Natural killer cell (primary cell): ENCODE data around the gene MAP3K6. TPM values are rescaled to one million over a fixed set of nuclear protein-coding genes. Genes with fewer than 3 reads are reported as not detected.

Experiments
- ATAC-seq, 3 donors: fragments of 150-1000 bp in 2 of 3; fragments of 200-7000 bp in 1 of 3; cut with Tn5 transposase; 1 replicate in 1 of 3; 2 replicates in 2 of 3; pipeline ENCODE4 v1.10.0; 2021; ENCODE audit warnings: mild to moderate bottlenecking in 2 of 3, moderate library complexity in 2 of 3
- DNase-seq, 2 donors: peaks; one replicate each; pipeline versions ENCODE4 v3.0.0 to v3.0.0-alpha.2; 2013 to 2021; ENCODE audit warnings: mixed read lengths in 1 of 2
- H3K27ac ChIP-seq: one replicate; pipeline ENCODE4 v1.5.1; 2013; ENCODE audit warnings: mild to moderate bottlenecking, low read length
- H3K27me3 ChIP-seq: one replicate; pipeline ENCODE4 v1.6.1; 2013; ENCODE audit warnings: low read length; ENCODE audit not compliant: control insufficient read depth, insufficient read depth
- H3K36me3 ChIP-seq: one replicate; pipeline ENCODE4 v1.6.1; 2013; ENCODE audit warnings: low read length; ENCODE audit not compliant: control insufficient read depth, insufficient read depth
- H3K4me1 ChIP-seq: one replicate; pipeline ENCODE4 v1.6.1; 2013; ENCODE audit warnings: low read length; ENCODE audit not compliant: control insufficient read depth, insufficient read depth
- H3K4me3 ChIP-seq: one replicate; pipeline ENCODE4 v1.5.1; 2013; ENCODE audit warnings: low read length
- H3K9me3 ChIP-seq: one replicate; pipeline ENCODE4 v1.6.1; 2013; ENCODE audit warnings: low read length; ENCODE audit not compliant: control insufficient read depth, insufficient read depth
- H3K27ac Mint-ChIP-seq, 2 donors: one replicate each; pipeline ENCODE4 v1.8.0; 2022; ENCODE audit warnings: mild to moderate bottlenecking in 2 of 2, mixed read lengths in 2 of 2, moderate library complexity in 1 of 2
- H3K27me3 Mint-ChIP-seq, 2 donors: one replicate each; pipeline ENCODE4 v1.8.0; 2022; ENCODE audit warnings: low read depth in 2 of 2, mixed read lengths in 2 of 2
- H3K36me3 Mint-ChIP-seq: one replicate; pipeline ENCODE4 v1.8.0; 2022; ENCODE audit warnings: mixed read lengths
- H3K4me1 Mint-ChIP-seq, 2 donors: one replicate each; pipeline ENCODE4 v1.8.0; 2022; ENCODE audit warnings: mixed read lengths in 2 of 2
- H3K4me3 Mint-ChIP-seq: one replicate; pipeline ENCODE4 v1.8.0; 2022; ENCODE audit warnings: mild to moderate bottlenecking, moderate library complexity, mixed read lengths
- H3K9me3 Mint-ChIP-seq, 2 donors: one replicate each; pipeline ENCODE4 v1.8.0; 2022; ENCODE audit warnings: mixed read lengths in 2 of 2
- WGBS: methylation state at CpG from one replicate; pipeline ENCODE4 v1.1.7; 2013; ENCODE audit warnings: missing lambda C conversion rate; ENCODE audit not compliant: insufficient coverage; 5-methylcytosine and 5-hydroxymethylcytosine counted together
- intact Hi-C: fragments of 100-400 bp; cut with micrococcal nuclease; formaldehyde crosslinking; loops from one replicate; pipeline ENCODE4 v1.14.2; 2022
- total RNA-seq, 4 donors: library from RNA; stranded (reverse); fragments of 120-200 nt in 1 of 4; gene quantifications; one replicate each; pipeline versions ENCODE4 v1.2.3 to v1.2.4, GENCODE V29; 2013 to 2022
- TF ChIP-seq, protein P1 (sequence below): fragments of 200-600 bp; IDR thresholded peaks from one replicate; pipeline ENCODE4 v1.8.0; 2022; ENCODE audit warnings: antibody characterized with exemption

Gene MAP3K6
- total RNA-seq, 3 donors from 2014 or later (not counting 1 experiment from before 2014, with no cell fraction given): 8.2 to 15.1 (median 12.1) TPM

DNA sequence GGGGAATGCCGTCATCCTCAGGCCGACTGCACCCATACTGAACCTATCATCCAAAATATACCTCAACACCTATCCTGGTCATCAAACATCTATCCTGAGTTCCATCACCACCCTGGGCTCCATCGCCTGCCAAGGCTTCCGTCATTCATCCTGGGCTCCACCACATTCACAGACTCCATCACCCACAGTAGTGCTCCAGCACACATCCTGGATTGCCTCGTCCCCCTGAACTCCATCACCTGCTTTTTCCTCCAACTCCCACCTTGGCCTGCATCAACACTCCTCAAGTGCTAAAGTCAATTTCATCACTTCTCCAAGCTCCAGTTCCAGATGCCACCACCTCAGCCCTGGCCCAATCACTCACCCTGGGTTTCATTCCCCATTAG lies 7.8 kb downstream of the MAP3K6 start:
- H3K9me3 ChIP-seq: no peaks in the 10 kb centered on the region
- no peaks in the 10 kb centered on the region for H3K36me3 ChIP-seq
- no peak overlapping the region for H3K27ac ChIP-seq
- no peak overlapping the region for H3K4me3 Mint-ChIP-seq
- H3K27ac Mint-ChIP-seq: peak overlapping the region in 1 of 2 donors; percentile 67
- H3K27me3 ChIP-seq: no peaks in the 10 kb centered on the region
- H3K4me1 Mint-ChIP-seq: peaks cover 25 to 41% of the 10 kb centered on the region in 2 donors
- no peaks in the 10 kb centered on the region for H3K9me3 Mint-ChIP-seq
- TF ChIP-seq, protein P1, sequence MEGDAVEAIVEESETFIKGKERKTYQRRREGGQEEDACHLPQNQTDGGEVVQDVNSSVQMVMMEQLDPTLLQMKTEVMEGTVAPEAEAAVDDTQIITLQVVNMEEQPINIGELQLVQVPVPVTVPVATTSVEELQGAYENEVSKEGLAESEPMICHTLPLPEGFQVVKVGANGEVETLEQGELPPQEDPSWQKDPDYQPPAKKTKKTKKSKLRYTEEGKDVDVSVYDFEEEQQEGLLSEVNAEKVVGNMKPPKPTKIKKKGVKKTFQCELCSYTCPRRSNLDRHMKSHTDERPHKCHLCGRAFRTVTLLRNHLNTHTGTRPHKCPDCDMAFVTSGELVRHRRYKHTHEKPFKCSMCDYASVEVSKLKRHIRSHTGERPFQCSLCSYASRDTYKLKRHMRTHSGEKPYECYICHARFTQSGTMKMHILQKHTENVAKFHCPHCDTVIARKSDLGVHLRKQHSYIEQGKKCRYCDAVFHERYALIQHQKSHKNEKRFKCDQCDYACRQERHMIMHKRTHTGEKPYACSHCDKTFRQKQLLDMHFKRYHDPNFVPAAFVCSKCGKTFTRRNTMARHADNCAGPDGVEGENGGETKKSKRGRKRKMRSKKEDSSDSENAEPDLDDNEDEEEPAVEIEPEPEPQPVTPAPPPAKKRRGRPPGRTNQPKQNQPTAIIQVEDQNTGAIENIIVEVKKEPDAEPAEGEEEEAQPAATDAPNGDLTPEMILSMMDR: no peak
- DNase-seq (no peak), ATAC-seq (no peak)
- intact Hi-C loops: no loop called here
- WGBS: 95% methylated on average over 5 of the region's 5 CpGs
- H3K4me1 ChIP-seq: peaks cover 50% of the 10 kb centered on the region
- H3K4me3 ChIP-seq: no peak overlapping the region
- no peaks in the 10 kb centered on the region for H3K27me3 Mint-ChIP-seq
- H3K36me3 Mint-ChIP-seq: no peaks in the 10 kb centered on the region

DNA sequence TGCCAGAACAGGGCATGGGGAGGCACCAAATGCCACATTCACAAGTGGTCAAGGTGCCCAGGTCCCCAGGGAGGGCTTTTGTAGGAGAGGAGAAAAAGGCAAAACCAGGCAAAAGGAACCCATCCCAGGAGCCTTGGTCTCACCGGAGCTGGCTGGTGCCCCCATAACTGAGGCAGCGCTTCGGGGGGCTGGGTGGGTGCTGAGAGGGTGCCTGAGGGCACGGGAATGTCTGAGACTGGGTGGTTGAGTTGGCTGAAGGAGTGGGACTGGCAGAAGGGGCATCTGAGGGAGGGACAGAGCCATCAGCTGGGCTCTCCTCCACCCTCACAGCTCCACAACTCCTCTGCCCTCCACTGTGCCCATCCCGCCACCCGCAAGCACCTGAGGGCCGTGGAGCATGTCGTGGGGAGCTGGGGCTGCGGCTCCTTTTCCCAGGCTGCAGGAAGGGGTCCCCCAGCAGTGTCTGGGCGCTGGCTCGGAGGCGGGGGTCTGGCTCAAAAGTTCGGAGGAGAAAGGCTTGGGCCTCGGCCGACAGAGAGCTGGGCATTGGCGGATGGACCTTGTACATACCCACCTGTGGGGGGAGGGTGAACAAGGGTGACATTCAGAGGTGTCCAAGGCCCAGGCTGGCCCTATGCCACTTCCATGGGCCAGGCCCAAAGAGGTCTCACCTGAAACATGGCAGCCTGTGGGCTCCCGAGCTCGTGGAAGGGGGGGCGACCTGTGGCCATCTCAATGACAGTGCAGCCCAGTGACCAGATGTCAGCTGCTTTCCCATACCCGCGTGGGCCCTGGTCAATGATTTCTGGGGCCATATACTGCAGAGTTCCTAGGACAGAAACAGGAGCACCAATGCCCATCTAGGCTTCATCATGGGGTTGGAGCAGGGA lies 8.5 kb downstream of the MAP3K6 start:
- Histone ChIP-seq H3K27me3 (no peaks in the 10 kb centered on the region), H3K9me3 (no peaks in the 10 kb centered on the region), H3K4me1 (peaks cover 50% of the 10 kb centered on the region), H3K36me3 (no peaks in the 10 kb centered on the region), H3K4me3 (no peak overlapping the region), H3K27ac (no peak overlapping the region)
- 96% methylated on average over 21 of the region's 21 CpGs for WGBS
- TF ChIP-seq, protein P1: no peak
- peak overlapping the region; percentile 78 to 84 for H3K27ac Mint-ChIP-seq
- ATAC-seq (no peak), DNase-seq (no peak)
- no peaks in the 10 kb centered on the region for H3K9me3 Mint-ChIP-seq
- H3K4me1 Mint-ChIP-seq: peaks cover 25 to 41% of the 10 kb centered on the region in 2 donors
- no peaks in the 10 kb centered on the region for H3K36me3 Mint-ChIP-seq
- peak overlapping the region; percentile 77 for H3K4me3 Mint-ChIP-seq
- no peaks in the 10 kb centered on the region for H3K27me3 Mint-ChIP-seq
- intact Hi-C loops: no loop called here

DNA sequence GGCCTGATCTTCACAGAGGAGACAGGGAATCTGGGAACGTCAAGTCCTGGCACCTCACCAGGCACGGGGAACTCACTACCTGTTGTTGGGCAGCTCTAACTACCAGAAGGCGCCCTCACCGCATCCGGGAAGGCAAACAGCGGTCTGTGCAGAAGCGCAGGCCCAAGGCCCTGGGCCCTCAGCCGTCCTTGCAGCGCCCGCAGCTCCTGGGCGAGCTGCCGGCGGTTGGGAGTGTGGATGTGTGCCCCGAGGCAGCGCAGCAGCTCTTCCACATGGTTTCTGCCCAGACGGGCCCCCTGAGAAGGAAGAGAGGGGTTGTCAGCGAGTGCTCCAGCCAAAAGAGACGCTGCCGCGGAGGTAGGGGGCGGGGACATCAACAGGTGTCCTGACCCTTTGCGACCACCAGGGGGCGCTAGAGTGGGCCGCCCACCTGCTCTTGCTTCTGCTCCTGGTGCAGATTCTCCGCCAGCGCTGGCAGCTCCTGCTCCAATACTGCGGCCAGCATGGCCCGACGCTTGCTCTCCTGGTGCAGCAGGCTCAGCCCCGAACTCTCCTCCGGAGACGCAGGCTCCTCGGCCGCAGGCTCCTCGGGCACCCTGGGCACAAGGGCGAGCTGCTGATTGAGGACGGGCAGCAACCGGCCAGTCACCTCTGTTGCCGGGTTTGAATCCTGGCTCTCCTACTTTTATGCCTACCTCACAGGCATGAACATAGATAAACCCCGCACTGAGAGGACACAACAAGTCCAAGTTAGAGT lies 9.3 kb downstream of the MAP3K6 start:
- Mint-ChIP-seq H3K4me3 (peak overlapping the region; percentile 77), H3K36me3 (no peaks in the 10 kb centered on the region), H3K4me1 (peaks cover 25 to 41% of the 10 kb centered on the region in 2 donors), H3K27ac (peak overlapping the region; percentile 78 to 84), H3K9me3 (no peaks in the 10 kb centered on the region), H3K27me3 (no peaks in the 10 kb centered on the region)
- H3K36me3 ChIP-seq: peaks cover 4% of the 10 kb centered on the region
- WGBS: 16% methylated on average over 40 of the region's 40 CpGs
- TF ChIP-seq, protein P1: peak; percentile 99
- H3K9me3 ChIP-seq: no peaks in the 10 kb centered on the region
- peaks cover 50% of the 10 kb centered on the region for H3K4me1 ChIP-seq
- ATAC-seq: peak; percentile 70 to 91 (median 75)
- intact Hi-C loops: loop anchor here (2.0 kb wide), 2 partner anchors 31 to 35 kb away; partner anchors contain the start of gene TMEM222
- peak overlapping the region; percentile 74 for H3K27ac ChIP-seq
- peak overlapping the region; percentile 61 for H3K4me3 ChIP-seq
- H3K27me3 ChIP-seq: no peaks in the 10 kb centered on the region
- DNase-seq: peak; percentile 81 to 91
